Suprapubic skin (tissue), 4 donors: ENCODE data around the gene STAC3.

ENCODE experiments used
- EP300 ChIP-seq: sonication (generic); formaldehyde crosslinking; IDR thresholded peaks from one replicate; pipeline ENCODE4 v1.6.1; 2017; ENCODE audit warnings: antibody characterized with exemption
- POLR2A ChIP-seq, 2 donors: fragments of 450-650 bp; IDR thresholded peaks; one replicate each; pipeline ENCODE4 v1.6.1; 2017; ENCODE audit warnings: antibody characterized with exemption in 2 of 2, mild to moderate bottlenecking in 2 of 2, moderate library complexity in 2 of 2
- POLR2AphosphoS5 ChIP-seq, 3 donors: sonication (generic); formaldehyde crosslinking; IDR thresholded peaks; one replicate each; pipeline ENCODE4 v1.6.1; 2017; ENCODE audit warnings: antibody characterized with exemption in 3 of 3
- TF ChIP-seq, protein P1 (sequence below), 2 donors: fragments of 200-600 bp in 1 of 2; fragments of 450-650 bp in 1 of 2; sonication (generic) in 1 of 2; IDR thresholded peaks; one replicate each; pipeline ENCODE4 v1.5.1; 2016 to 2019; ENCODE audit warnings: antibody characterized with exemption in 2 of 2, mild to moderate bottlenecking in 1 of 2, moderate library complexity in 1 of 2

DNA sequence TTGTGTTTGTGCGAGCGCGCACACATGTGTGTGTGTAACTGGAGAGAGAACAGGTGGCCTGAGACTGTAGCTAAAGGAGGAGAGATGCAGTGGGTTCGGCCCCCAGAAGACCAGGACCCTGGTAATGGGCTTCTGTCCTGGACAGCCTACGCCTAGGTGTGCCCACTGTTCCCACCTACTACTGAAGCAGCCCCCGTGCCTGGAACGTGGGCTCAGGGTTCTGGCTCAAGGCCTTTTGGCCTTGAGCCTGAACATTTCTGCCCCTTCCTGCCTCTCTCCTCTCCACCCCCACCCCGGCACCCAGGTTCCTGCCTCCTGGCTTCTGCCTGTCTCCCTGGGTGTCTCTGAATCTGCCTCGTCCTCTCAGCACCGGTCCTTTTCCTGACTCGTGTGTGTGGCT is 35.9 kb downstream of the STAC3 start:
- TF ChIP-seq, protein P1, sequence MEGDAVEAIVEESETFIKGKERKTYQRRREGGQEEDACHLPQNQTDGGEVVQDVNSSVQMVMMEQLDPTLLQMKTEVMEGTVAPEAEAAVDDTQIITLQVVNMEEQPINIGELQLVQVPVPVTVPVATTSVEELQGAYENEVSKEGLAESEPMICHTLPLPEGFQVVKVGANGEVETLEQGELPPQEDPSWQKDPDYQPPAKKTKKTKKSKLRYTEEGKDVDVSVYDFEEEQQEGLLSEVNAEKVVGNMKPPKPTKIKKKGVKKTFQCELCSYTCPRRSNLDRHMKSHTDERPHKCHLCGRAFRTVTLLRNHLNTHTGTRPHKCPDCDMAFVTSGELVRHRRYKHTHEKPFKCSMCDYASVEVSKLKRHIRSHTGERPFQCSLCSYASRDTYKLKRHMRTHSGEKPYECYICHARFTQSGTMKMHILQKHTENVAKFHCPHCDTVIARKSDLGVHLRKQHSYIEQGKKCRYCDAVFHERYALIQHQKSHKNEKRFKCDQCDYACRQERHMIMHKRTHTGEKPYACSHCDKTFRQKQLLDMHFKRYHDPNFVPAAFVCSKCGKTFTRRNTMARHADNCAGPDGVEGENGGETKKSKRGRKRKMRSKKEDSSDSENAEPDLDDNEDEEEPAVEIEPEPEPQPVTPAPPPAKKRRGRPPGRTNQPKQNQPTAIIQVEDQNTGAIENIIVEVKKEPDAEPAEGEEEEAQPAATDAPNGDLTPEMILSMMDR (IDR thresholded peaks at IDR 0.05): no peak
- TF ChIP-seq POLR2AphosphoS5 (IDR thresholded peaks at IDR 0.05) (no peak), EP300 (no peak), POLR2A (IDR thresholded peaks at IDR 0.05) (no peak)
